ENCODE data around the gene GMEB2.
A peak's percentile ranks its signal among the peaks of the same experiment; 100 is the strongest.

Gene GMEB2

GRCh38 chr20:63589261-63590217, 37.4 kb downstream of the GMEB2 start:
- DNase-seq (ENCODE audit: low read depth in 2 of 2) = no peak

- DNase-seq (ENCODE audit: low read depth in 2 of 2) = no peak
Measured at GRCh38 chr20:63588641-63589041, 38.3 kb downstream of the GMEB2 start.

GRCh38 chr20:63587776-63588591, 38.9 kb downstream of the GMEB2 start:
- no peak for DNase-seq (ENCODE audit: low read depth in 2 of 2)

GRCh38 chr20:63587256-63587655, 39.6 kb downstream of the GMEB2 start:
- no peak for DNase-seq (ENCODE audit: low read depth in 2 of 2)

GRCh38 chr20:63586797-63587196, 40.1 kb downstream of the GMEB2 start:
- no peak for DNase-seq (ENCODE audit: low read depth in 2 of 2)

- DNase-seq (ENCODE audit: low read depth in 2 of 2) = no peak
Measured at GRCh38 chr20:63585616-63586565, 41.0 kb downstream of the GMEB2 start.

GRCh38 chr20:63582382-63583063, 44.4 kb downstream of the GMEB2 start:
- DNase-seq (ENCODE audit: low read depth in 2 of 2) = no peak

- peak; percentile 47 to 50 for DNase-seq (ENCODE audit: low read depth in 2 of 2)
Measured at GRCh38 chr20:63580796-63581461, 46.0 kb downstream of the GMEB2 start.

GRCh38 chr20:63579017-63579694, 47.7 kb downstream of the GMEB2 start:
- no peak for DNase-seq (ENCODE audit: low read depth in 2 of 2)

GRCh38 chr20:63578224-63579016, 48.5 kb downstream of the GMEB2 start:
- no peak for DNase-seq (ENCODE audit: low read depth in 2 of 2)

- no peak for DNase-seq (ENCODE audit: low read depth in 2 of 2)
Measured at GRCh38 chr20:63577317-63577894, 49.5 kb downstream of the GMEB2 start.

GRCh38 chr20:63576311-63576710, 50.6 kb downstream of the GMEB2 start:
- no peak for DNase-seq (ENCODE audit: low read depth in 2 of 2)

- no peak for DNase-seq (ENCODE audit: low read depth in 2 of 2)
Measured at GRCh38 chr20:63574829-63575743, 51.8 kb downstream of the GMEB2 start.

GRCh38 chr20:63574156-63574828, 52.6 kb downstream of the GMEB2 start, which contains the start of gene HELZ2:
TSS of gene HELZ2 (minus strand) at chr20:63574239. CDS start at chr20:63572385, 1,854 bp downstream.
- DNase-seq (ENCODE audit: low read depth in 2 of 2) = peak in 1 of 2 donors; percentile 19

GRCh38 chr20:63573647-63574131, 53.2 kb downstream of the GMEB2 start:
- no peak for DNase-seq (ENCODE audit: low read depth in 2 of 2)

GRCh38 chr20:63572788-63573646, 53.9 kb downstream of the GMEB2 start:
- DNase-seq (ENCODE audit: low read depth in 2 of 2) = no peak
